Vagina (tissue), 2 donors: ENCODE data around the gene PTPN2. TPM values are rescaled to one million over a fixed set of nuclear protein-coding genes. Genes with fewer than 3 reads are reported as not detected.

Experiments used
- DNase-seq, 2 donors: peaks; one replicate each; pipeline ENCODE4 v3.0.0-alpha.2; 2017; ENCODE audit errors: extremely low spot score in 2 of 2
- H3K27ac ChIP-seq: fragments of 200-600 bp; sonication (generic); one replicate; pipeline ENCODE4 v1.5.1; 2019
- H3K27me3 ChIP-seq: fragments of 200-600 bp; sonication (generic); one replicate; pipeline ENCODE4 v1.5.1; 2019
- H3K36me3 ChIP-seq, 2 donors: fragments of 200-600 bp; sonication (generic); one replicate each; pipeline ENCODE4 v1.5.1; 2017 to 2019
- H3K4me1 ChIP-seq: fragments of 200-600 bp; sonication (generic); one replicate; pipeline ENCODE4 v1.5.1; 2019
- H3K4me3 ChIP-seq, 2 donors: fragments of 200-600 bp; sonication (generic); 1 replicate in 1 of 2; 2 replicates in 1 of 2; pipeline ENCODE4 v1.5.1; 2016 to 2019
- H3K9me3 ChIP-seq: fragments of 200-600 bp; sonication (generic); one replicate; pipeline ENCODE4 v1.5.1; 2019
- CTCF ChIP-seq, 3 experiments: fragments of 450-650 bp in 2 of 3; fragments of 200-600 bp in 1 of 3; sonication (generic) in 1 of 3; IDR thresholded peaks; one replicate each; pipeline ENCODE4 v1.5.1; 2017 to 2019; ENCODE audit warnings: antibody characterized with exemption in 3 of 3, mild to moderate bottlenecking in 2 of 3, moderate library complexity in 2 of 3
- POLR2A ChIP-seq, 2 donors: fragments of 450-650 bp; IDR thresholded peaks; one replicate each; pipeline ENCODE4 v1.6.1; 2017; ENCODE audit warnings: antibody characterized with exemption in 2 of 2, mild to moderate bottlenecking in 2 of 2, moderate library complexity in 2 of 2
- POLR2AphosphoS5 ChIP-seq, 2 donors: sonication (generic); formaldehyde crosslinking; IDR thresholded peaks; one replicate each; pipeline ENCODE4 v1.9.0; 2017; ENCODE audit warnings: antibody characterized with exemption in 2 of 2, mild to moderate bottlenecking in 2 of 2, low read depth in 1 of 2; ENCODE audit not compliant: insufficient read depth in 1 of 2
- intact Hi-C: fragments of 100-400 bp; cut with DNase I; formaldehyde crosslinking; loops from one replicate; pipeline ENCODE4 v1.15.1; 2023
- total RNA-seq: library from RNA; depleted of rRNA; stranded (reverse); fragments of >200 nt; gene quantifications from one replicate; pipeline ENCODE4 v1.2.3, GENCODE V29; 2016

PTPN2 gene
- total RNA-seq, 1 donor from 2014 or later, result 32.9 TPM

DNA sequence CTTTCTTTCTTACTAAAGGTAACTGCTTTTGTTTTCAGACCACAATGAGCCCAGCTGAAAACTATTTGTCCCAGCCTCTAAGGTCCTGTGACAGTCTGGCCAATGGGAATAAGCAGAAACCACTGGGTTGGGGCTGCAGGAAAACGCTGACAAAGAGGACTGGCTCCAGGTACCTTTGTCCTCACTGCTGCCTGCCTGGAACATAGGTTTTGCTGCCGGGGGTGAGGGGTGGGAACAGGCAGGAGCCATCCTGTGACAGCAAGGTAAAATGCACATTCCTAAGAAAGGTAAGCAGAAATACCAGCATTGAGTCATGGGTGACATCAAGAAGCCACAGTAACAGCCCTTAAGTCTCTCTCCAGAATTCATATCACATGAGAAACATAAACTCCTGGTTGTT, 21.6 kb downstream of the PTPN2 start:
- Histone ChIP-seq H3K4me3 (no peak overlapping the region), H3K27me3 (no peaks in the 10 kb centered on the region), H3K27ac (no peak overlapping the region), H3K9me3 (no peaks in the 10 kb centered on the region), H3K36me3 (no peaks in the 10 kb centered on the region), H3K4me1 (peaks cover 12% of the 10 kb centered on the region)
- intact Hi-C loops, result no loop called here
- no peak for TF ChIP-seq CTCF (IDR thresholded peaks at IDR 0.05)
- no peak for TF ChIP-seq POLR2A (IDR thresholded peaks at IDR 0.05)
- no peak for TF ChIP-seq POLR2AphosphoS5 (IDR thresholded peaks at IDR 0.05; ENCODE audit: insufficient read depth in 1 of 2, low read depth in 1 of 2)
- no peak for DNase-seq

- H3K27me3 ChIP-seq, result no peaks in the 10 kb centered on the region
- intact Hi-C loops, result no loop called here
- H3K4me1 ChIP-seq, result peaks cover 12% of the 10 kb centered on the region
- no peak overlapping the region for H3K4me3 ChIP-seq
- DNase-seq, result no peak
- H3K36me3 ChIP-seq, result no peaks in the 10 kb centered on the region
- no peaks in the 10 kb centered on the region for H3K9me3 ChIP-seq
- no peak overlapping the region for H3K27ac ChIP-seq
- TF ChIP-seq CTCF (IDR thresholded peaks at IDR 0.05) (no peak), POLR2A (IDR thresholded peaks at IDR 0.05) (no peak), POLR2AphosphoS5 (IDR thresholded peaks at IDR 0.05; ENCODE audit: insufficient read depth in 1 of 2, low read depth in 1 of 2) (no peak)
These were observed 22.4 kb downstream of the PTPN2 start for GRCh38 chr18:12861637-12862036.

GRCh38 chr18:12860530-12860929, 23.5 kb downstream of the PTPN2 start:
- no peaks in the 10 kb centered on the region for H3K36me3 ChIP-seq
- no peak overlapping the region for H3K27ac ChIP-seq
- TF ChIP-seq POLR2AphosphoS5 (IDR thresholded peaks at IDR 0.05; ENCODE audit: insufficient read depth in 1 of 2, low read depth in 1 of 2) (no peak), CTCF (IDR thresholded peaks at IDR 0.05) (no peak), POLR2A (IDR thresholded peaks at IDR 0.05) (no peak)
- no peaks in the 10 kb centered on the region for H3K9me3 ChIP-seq
- no peak overlapping the region for H3K4me3 ChIP-seq
- intact Hi-C loops, result no loop called here
- DNase-seq, result no peak
- no peaks in the 10 kb centered on the region for H3K27me3 ChIP-seq
- peaks cover 12% of the 10 kb centered on the region for H3K4me1 ChIP-seq

DNA sequence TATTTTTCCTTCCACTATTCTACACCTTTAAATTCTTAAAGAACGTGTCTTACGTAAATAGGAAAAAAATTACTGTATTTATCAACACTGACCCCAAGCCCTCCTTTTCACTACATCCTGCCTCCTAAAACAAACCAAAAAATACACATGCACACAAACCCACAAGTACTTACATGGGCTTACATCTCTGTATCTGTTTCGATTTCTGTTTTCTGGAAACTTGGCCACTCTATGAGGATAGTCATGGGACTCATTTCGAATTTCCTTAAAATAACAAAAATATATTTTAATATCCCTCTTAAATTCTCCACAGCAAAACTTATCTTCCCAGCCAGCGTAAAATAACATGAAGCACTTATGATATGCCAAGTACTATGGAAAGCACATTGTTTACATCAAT, 25.0 kb downstream of the PTPN2 start:
- intact Hi-C loops, result no loop called here
- peaks cover 12% of the 10 kb centered on the region for H3K4me1 ChIP-seq

More for the DNA sequence above, 25.0 kb downstream of the PTPN2 start:
- no peaks in the 10 kb centered on the region for H3K36me3 ChIP-seq
- no peak for DNase-seq
- no peaks in the 10 kb centered on the region for H3K9me3 ChIP-seq
- no peak overlapping the region for H3K27ac ChIP-seq
- H3K4me3 ChIP-seq, result no peak overlapping the region
- H3K27me3 ChIP-seq, result no peaks in the 10 kb centered on the region
- TF ChIP-seq CTCF (IDR thresholded peaks at IDR 0.05) (no peak), POLR2AphosphoS5 (IDR thresholded peaks at IDR 0.05; ENCODE audit: insufficient read depth in 1 of 2, low read depth in 1 of 2) (no peak), POLR2A (IDR thresholded peaks at IDR 0.05) (no peak)
